Hepatic stellate cell (primary cell): Measurements from ENCODE around the gene PIGL.
"Not testable (repeated sequence)": the region's sequence is repeated elsewhere in the genome, so short reads cannot be mapped to it uniquely, and the experiment has no call there.

Source experiments
- DNase-seq: peaks from one replicate; pipeline ENCODE4 v3.0.0; 2011; ENCODE audit warnings: low spot score

The PIGL gene

DNA sequence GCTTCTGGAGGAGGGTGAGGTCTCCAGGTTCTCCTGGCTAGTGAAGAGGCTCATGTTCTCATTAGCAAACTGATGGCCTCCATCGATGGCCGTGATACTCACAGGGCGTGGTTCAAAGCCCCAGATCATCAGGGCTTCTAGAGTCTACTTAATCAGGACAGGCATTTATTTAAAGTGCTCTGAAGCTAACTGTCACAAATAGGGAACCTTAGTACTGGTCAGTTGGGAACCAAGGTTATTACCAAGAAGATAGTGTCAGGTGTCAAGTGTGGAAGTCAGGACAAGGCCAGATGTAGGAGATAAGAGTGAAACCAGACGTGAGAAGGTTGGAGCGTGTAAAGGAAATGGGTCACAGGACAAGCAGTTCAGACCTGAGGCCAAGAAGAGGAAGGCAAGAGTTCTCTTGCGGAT is 56.9 kb downstream of the PIGL start:
- no peak for DNase-seq

GRCh38 chr17:16275024-16275423 is 58.0 kb downstream of the PIGL start:
- DNase-seq: no peak

GRCh38 chr17:16277163-16277562 is 60.2 kb downstream of the PIGL start:
- no peak for DNase-seq

DNA sequence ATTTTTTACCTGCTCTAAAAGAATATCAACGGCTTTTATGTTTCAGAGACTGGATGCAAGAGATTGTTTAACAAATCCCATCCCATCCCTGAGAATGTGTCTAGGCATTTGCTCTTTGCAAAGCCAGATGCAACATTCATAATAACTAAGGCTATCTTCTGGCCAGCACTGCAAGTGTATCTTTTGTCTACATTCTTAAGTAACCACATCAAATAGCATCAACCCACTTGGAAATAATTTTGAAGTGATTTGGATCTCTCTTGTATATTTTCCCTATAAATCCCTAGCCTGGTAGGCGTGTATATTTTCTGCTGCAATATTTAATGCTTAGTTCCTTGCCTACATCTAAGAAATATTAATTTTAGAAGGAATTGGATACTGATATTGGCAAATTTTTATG is 64.3 kb downstream of the PIGL start:
- no peak for DNase-seq

DNA sequence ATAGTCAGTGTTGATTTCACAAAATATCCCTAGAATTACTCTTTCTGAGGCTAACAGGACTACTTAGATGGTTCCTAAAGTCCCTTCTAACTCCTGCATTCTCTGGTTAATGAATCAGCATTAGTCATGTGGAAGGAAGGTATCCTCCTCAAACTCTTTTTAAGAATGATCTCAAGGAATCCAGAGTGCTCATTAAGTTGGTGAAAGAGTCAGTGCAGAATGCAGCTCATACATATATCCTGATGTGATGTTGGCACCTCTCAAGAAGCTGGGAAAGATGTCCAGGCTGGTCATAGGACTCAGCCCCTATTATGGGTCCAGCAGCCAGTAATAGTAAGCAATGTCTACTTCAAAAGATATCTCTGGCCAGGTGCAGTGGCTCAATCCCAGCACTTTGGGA is 65.5 kb downstream of the PIGL start:
- peak; percentile 50 for DNase-seq

DNA sequence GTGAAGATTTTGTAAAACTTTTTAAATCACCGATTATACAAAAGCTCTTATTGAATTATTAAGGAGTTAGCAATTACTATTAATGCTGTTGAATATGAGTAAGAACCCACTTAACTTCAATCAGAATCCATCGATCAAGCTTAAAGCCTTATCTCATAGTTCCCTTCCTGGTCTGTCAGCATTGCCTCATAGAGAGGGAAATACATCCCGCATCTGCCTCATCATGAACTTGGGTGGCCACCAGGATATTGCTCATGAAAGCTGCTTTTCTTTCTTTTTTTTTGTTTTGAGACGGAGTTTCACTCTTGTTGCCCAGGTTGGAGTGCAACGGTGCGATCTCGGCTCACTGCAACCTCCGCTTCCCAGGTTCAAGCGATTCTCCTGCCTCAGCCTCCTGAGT is 66.7 kb downstream of the PIGL start:
- DNase-seq: no peak

DNA sequence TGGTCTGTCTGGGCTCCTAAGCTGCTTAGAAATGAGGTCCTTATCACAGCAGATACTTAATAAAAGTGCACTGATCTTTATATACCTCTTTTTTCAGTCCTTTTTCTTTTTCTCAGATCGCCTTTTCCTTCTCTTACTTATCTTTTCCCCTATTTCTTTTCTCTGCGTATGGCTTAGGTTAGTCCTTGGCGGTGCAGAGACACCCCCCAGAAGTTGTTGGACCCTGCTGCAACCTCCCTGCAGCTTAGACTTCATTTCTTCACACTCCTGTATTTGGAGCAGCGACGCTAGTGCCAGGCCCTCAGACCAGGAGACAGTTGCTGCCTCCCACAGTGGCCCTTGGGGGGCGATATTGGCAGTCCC is 68.6 kb downstream of the PIGL start:
- no peak for DNase-seq

- DNase-seq: peak; percentile 91
These were observed 69.3 kb downstream of the PIGL start for GRCh38 chr17:16286009-16286946.

DNA sequence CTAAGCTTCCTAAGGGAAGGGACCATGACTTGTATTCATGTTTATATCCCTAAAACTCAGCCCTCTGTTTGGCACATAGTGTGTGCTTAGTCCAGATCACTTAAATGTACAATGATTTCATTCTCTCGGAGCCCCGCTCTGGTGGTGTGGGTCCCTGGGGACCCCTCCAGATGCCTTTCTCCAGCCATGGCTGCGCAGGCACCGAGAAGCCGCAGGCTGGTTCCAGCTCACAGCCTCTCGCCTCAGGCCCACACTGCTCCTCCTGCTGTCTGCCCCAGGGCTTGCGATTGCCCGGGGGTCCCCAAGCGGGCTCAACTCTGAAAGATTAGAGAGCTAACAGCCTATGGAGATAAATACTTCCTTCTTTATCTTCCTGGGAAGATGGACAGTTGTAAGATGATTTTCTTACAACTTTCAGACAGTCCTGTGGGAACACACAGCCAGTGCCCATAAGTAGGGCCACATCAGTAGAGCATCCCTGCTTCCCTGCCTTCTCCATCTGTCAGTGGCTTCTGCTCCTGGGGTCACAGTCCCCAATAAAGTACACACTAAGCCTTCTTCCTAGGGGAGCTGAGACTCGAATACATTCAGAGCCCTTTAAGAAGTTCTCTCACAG is 70.0 kb downstream of the PIGL start:
- no peak for DNase-seq

DNA sequence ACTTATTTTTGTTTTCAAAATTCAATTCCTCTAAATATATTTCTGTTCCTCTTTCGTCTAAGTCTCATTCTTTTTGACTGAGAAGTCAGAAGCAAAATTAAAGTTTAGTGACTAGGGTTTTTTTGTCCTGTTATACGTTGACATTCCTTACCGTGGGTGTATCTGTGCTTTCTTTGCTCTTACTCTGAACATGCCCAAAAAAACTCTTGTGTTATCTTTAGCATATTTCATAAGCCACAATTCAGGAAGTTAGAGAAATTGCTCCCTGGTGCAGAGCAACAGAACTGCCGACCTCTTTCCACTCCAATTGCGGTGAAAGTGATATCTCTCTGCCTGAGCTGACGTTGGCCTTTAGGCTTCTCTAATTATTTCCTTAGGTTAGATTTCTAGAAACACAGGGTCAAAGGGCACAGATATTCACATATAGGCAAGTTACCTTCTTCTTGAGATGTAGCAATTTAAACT is 70.6 kb downstream of the PIGL start:
- peak; percentile 86 for DNase-seq

GRCh38 chr17:16288860-16289571 is 72.0 kb downstream of the PIGL start:
- DNase-seq: no peak

GRCh38 chr17:16293931-16294330 is 76.9 kb downstream of the PIGL start:
- DNase-seq: no peak

DNA sequence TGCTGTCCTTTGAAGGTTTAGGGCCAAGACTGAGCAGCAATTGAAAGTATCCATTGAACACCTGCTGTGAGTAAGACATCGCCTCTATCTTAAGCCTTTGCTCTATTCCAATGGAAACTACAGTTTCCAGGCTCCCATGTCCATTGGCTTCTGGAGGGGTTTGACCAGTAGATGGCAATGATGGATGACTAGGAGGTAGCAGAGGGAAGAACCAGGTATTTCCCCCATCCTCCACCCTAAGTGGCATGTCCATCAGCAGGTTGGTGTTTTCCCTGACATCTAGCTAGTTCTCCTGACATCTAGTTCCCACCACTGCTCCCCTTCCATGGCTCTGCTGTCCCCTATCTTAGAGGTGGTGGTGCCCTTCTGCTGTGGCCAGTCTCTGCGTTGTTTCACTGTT is 77.5 kb downstream of the PIGL start:
- no peak for DNase-seq

GRCh38 chr17:16296072-16296471 is 79.1 kb downstream of the PIGL start:
- not testable (repeated sequence) for DNase-seq

DNA sequence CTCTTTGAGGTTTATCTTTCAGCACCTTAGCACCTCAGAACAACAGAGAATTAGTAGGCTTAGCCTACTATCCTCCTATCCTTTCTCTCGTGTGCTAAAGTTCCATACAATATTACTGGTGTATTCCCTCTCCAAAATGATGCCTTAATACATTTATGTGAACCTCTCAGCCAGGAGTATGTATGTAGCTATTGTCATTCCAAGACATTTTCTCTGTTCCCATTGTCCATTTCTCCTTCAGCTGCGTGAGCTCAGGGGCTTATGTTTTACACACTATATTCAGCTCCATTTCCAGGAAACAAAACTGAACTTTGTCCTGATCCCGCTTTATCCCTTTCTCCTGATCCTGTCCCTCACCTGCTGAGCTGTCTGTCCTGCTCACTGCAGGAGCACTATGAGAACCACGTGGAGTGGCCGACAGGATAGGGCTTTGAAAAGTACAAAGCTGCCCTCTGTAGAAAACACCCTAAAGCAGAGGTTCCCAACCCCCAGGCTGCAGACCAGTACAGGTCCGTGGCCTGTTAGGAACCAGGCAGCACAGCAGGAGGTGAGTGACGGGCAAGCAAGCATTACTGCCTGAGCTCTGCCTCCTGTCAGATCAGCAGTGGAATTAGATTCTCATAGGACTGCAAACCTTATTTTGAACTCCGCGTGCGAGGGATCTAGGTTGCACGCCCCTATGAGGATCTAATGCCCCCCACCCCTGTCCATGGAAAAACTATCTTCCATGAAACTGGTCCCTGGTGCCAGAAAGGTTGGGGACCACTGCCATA is 80.5 kb downstream of the PIGL start:
- DNase-seq: no peak

- DNase-seq: no peak
These were observed 81.2 kb downstream of the PIGL start for GRCh38 chr17:16298140-16298662.

GRCh38 chr17:16300554-16300953 is 83.5 kb downstream of the PIGL start:
- DNase-seq: no peak

DNA sequence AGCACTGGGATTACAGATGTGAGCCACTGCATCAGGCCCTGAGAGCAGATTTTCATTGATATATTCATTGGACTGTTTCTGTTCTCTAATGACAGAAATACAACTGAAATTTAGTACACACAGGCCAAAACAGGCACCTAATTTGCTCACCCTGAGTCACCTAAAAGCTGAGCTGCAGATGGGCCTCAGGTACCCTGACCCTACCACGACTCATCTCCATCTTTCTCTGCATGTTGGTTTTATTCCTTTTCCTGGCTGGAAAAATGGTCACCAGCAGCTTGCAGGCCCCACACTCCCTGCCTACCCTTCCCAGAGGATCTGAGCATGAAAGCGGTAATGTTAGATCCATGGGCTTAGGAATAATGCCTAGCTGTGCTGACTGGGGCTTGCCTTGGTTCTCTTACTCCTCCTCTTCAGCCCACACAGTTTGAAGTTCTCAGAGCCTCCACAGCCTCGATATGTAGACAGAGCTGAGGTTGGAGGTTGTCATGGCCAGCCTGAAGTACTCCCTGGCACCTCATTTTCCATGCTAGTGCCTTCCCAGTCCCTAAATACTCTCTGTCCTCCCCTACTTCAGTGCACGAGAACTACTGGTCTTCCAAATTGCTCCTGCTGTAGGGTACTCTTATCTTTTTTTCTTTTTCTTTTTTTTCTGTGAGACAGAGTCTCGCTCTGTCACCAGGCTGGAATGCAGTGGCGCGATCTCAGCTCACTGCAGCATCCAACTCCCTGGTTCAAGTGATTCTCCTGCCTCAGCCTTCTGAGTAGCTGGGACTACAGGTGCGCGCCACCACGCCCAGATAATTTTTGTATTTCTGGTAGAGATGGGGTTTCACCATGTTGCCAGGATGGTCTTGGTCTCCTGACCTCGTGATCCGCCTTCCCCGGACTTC is 85.2 kb downstream of the PIGL start:
- DNase-seq: no peak

- DNase-seq: no peak
These were observed 85.8 kb downstream of the PIGL start for GRCh38 chr17:16302856-16303255.

DNA sequence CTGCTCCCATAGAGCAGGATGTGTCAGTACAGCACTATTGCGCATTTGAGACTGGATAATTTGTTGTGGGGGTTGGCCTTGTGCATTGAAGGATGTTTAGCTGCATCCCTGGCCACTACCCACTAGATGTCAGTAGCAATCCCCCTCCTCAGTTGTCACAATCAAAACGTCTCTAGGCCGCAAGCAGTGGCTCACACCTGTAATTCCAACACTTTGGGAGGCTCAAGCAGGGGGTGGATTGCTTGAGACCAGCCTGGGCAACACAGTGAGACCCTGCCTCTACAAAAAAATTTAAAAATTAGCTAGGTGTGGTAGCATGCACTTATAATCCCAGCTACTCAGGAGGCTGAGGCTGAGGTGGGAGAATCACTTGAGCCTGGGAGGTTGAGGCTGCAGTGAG is 87.8 kb downstream of the PIGL start:
- DNase-seq: no peak

DNA sequence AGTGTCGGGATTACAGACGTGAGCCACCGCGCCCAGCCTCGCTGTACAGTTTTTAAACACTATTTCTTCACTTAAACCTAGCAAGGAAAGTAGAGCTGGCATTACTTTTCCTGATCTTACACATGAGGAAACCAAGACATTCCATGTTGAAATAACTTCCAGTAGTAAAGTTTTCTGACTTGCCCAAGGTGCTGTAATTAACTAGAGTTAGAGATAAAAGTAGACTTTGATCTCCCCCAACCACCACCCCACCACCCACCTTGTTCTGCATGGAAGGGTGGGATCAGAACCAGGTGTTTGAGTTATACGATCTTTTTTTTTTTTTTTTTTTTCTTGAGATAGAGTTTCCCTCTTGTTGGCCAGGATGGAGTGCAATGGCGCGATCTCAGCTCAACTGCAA is 89.2 kb downstream of the PIGL start:
- no peak for DNase-seq
